Measurements from ENCODE around the gene GRAMD1C.

Gene GRAMD1C

DNA sequence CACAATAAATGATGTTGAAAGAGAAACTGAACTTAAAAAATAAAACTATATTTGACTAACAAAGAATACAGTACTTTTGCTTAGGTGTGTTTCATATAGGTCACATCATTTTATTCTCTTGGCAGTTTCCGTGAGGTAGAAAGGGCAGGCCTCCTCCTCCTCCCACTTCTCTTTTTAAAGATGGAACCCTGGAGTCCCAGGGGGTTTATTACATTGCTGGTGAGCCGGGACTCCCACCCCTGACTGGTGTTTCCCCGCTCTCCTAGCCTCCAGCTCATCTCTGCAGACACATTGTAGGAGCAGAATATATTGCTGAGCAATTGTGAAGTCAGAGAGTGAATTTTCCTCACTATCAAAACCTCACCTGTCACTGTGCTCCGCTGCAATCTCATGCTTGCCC lies 139.2 kb downstream of the GRAMD1C start:
- Histone ChIP-seq H3K27me3 (ENCODE audit: control insufficient read depth in 5 of 5, insufficient read depth in 4 of 5, low read length in 5 of 5) (no peaks in the 10 kb centered on the region), H3K4me1 (ENCODE audit: control insufficient read depth in 5 of 5, insufficient read depth in 5 of 5, low read length in 5 of 5) (no peaks in the 10 kb centered on the region), H3K36me3 (ENCODE audit: control insufficient read depth in 5 of 5, insufficient read depth in 5 of 5, low read length in 5 of 5) (peaks cover 7 to 33% (median 27%) of the 10 kb centered on the region in 5 donors), H3K9me3 (ENCODE audit: control insufficient read depth in 5 of 5, low read length in 5 of 5) (peaks cover 0 to 10% (median 0%) of the 10 kb centered on the region in 5 donors), H3K9ac (ENCODE audit: low read length in 5 of 5) (no peak overlapping the region), H3K4me3 (ENCODE audit: low read depth in 1 of 5, low read length in 5 of 5) (no peak overlapping the region), H3K27ac (ENCODE audit: low read depth, low read length) (no peak overlapping the region)

DNA sequence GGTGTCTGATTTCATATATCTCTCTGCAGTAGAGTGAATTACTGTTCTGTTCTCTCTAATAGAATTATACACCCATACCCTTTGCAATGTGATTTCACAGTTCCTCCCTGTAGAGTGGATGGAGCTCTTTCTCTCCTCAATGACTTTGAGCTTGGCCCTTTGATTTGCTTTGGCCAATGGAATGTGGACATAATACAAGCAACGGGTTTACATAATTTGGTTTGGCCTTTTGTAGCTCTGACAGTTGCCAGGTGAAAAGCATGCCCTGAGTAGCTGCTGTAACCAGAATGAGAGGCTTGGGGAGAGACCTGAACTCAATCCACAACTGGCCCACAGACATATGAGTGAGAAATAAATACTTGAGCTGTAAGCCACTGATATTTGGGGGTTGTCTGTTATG lies 141.3 kb downstream of the GRAMD1C start:
- Histone ChIP-seq H3K4me1 (ENCODE audit: control insufficient read depth in 5 of 5, insufficient read depth in 5 of 5, low read length in 5 of 5) (no peaks in the 10 kb centered on the region), H3K4me3 (ENCODE audit: low read depth in 1 of 5, low read length in 5 of 5) (no peak overlapping the region), H3K9ac (ENCODE audit: low read length in 5 of 5) (no peak overlapping the region), H3K36me3 (ENCODE audit: control insufficient read depth in 5 of 5, insufficient read depth in 5 of 5, low read length in 5 of 5) (peaks cover 7 to 36% (median 29%) of the 10 kb centered on the region in 5 donors), H3K27me3 (ENCODE audit: control insufficient read depth in 5 of 5, insufficient read depth in 4 of 5, low read length in 5 of 5) (no peaks in the 10 kb centered on the region), H3K9me3 (ENCODE audit: control insufficient read depth in 5 of 5, low read length in 5 of 5) (no peaks in the 10 kb centered on the region), H3K27ac (ENCODE audit: low read depth, low read length) (no peak overlapping the region)

DNA sequence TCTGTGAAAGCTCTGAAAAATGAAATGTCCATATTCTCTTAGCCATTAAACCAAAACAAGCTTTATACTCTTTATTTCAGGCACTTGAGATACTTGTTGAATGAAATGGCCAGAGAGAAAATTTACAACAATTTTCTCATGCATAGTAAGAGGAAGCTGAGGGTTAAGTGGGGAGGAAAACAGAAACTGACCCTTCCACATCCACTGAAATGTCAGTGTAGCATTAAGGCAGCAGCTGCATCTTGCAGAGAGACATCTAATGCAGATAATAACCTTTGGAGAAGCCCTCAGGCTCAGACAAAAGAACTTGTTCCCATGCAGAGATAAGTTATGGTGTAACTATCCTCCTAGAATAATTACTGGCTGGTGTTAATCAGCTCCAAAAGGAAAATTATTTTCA lies 143.2 kb downstream of the GRAMD1C start:
- no peaks in the 10 kb centered on the region for H3K9me3 ChIP-seq (ENCODE audit: control insufficient read depth in 5 of 5, low read length in 5 of 5)
- H3K27ac ChIP-seq (ENCODE audit: low read depth, low read length) = no peak overlapping the region
- no peak overlapping the region for H3K9ac ChIP-seq (ENCODE audit: low read length in 5 of 5)

DNA sequence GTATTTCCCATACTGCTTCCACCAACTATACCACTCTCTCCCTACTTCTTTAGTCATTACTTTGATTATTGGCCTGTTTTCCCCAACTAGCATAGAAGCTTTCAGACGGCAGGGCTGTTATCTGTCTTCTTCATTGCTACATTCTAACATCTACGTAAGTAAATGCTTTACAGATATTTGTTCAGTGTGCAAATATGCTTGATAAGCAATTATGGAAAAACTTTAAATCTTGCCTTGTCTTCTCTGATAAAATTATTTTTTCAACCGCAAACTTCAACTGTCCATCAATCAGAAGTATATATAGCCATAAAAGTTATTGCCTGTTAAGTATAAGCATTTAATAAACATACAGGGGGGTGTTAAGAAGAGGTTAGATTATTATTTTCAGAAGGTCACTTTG lies 145.0 kb downstream of the GRAMD1C start:
- H3K27ac ChIP-seq (ENCODE audit: low read depth, low read length) = no peak overlapping the region
- no peak overlapping the region for H3K9ac ChIP-seq (ENCODE audit: low read length in 5 of 5)
- H3K9me3 ChIP-seq (ENCODE audit: control insufficient read depth in 5 of 5, low read length in 5 of 5) = no peaks in the 10 kb centered on the region
- no peak overlapping the region for H3K4me3 ChIP-seq (ENCODE audit: low read depth in 1 of 5, low read length in 5 of 5)
- H3K36me3 ChIP-seq (ENCODE audit: control insufficient read depth in 5 of 5, insufficient read depth in 5 of 5, low read length in 5 of 5) = peaks cover 5 to 27% (median 23%) of the 10 kb centered on the region in 5 donors
- H3K27me3 ChIP-seq (ENCODE audit: control insufficient read depth in 5 of 5, insufficient read depth in 4 of 5, low read length in 5 of 5) = no peaks in the 10 kb centered on the region
- no peaks in the 10 kb centered on the region for H3K4me1 ChIP-seq (ENCODE audit: control insufficient read depth in 5 of 5, insufficient read depth in 5 of 5, low read length in 5 of 5)

More for the DNA sequence above, 143.2 kb downstream of the GRAMD1C start:
- Histone ChIP-seq H3K4me1 (ENCODE audit: control insufficient read depth in 5 of 5, insufficient read depth in 5 of 5, low read length in 5 of 5) (no peaks in the 10 kb centered on the region), H3K36me3 (ENCODE audit: control insufficient read depth in 5 of 5, insufficient read depth in 5 of 5, low read length in 5 of 5) (peaks cover 10 to 42% (median 32%) of the 10 kb centered on the region in 5 donors), H3K4me3 (ENCODE audit: low read depth in 1 of 5, low read length in 5 of 5) (no peak overlapping the region), H3K27me3 (ENCODE audit: control insufficient read depth in 5 of 5, insufficient read depth in 4 of 5, low read length in 5 of 5) (no peaks in the 10 kb centered on the region)

DNA sequence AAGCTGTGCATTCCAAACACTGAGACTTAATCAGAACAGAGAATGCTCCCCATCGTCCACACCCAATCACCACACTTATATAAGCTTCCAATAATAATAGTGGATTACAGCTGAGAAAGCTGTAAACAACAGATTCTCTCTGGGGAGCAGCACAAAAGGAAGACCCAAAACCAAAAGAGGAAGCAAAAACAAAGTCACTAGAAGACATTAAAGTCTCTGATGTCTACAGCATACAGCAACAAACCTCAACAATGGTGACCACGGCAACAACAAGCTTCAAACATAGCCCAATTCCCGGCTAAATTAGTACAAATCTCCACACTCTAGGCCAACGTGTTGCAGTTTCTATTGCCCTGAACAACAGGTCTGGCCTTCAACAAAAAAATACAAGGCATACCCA lies 147.0 kb downstream of the GRAMD1C start:
- Histone ChIP-seq H3K9ac (ENCODE audit: low read length in 5 of 5) (no peak overlapping the region), H3K36me3 (ENCODE audit: control insufficient read depth in 5 of 5, insufficient read depth in 5 of 5, low read length in 5 of 5) (peaks cover 3 to 10% (median 9%) of the 10 kb centered on the region in 5 donors)

More for the DNA sequence above, 147.0 kb downstream of the GRAMD1C start:
- no peaks in the 10 kb centered on the region for H3K4me1 ChIP-seq (ENCODE audit: control insufficient read depth in 5 of 5, insufficient read depth in 5 of 5, low read length in 5 of 5)
- no peak overlapping the region for H3K27ac ChIP-seq (ENCODE audit: low read depth, low read length)
- no peak overlapping the region for H3K4me3 ChIP-seq (ENCODE audit: low read depth in 1 of 5, low read length in 5 of 5)
- H3K27me3 ChIP-seq (ENCODE audit: control insufficient read depth in 5 of 5, insufficient read depth in 4 of 5, low read length in 5 of 5) = no peaks in the 10 kb centered on the region
- no peaks in the 10 kb centered on the region for H3K9me3 ChIP-seq (ENCODE audit: control insufficient read depth in 5 of 5, low read length in 5 of 5)
